Ishikawa (cell line): Measurements from ENCODE around the gene STX1B.

Source experiments
- CEBPB ChIP-seq: IDR thresholded peaks from 2 replicates; pipeline ENCODE4 v1.6.1; 2012
- CREB1 ChIP-seq: IDR thresholded peaks from 2 replicates; pipeline ENCODE4 v1.6.1; 2012; ENCODE audit warnings: low read depth
- EGR1 ChIP-seq: IDR thresholded peaks from 2 replicates; pipeline ENCODE4 v1.6.1; 2012
- EP300 ChIP-seq: IDR thresholded peaks from 2 replicates; pipeline ENCODE4 v1.6.1; 2012; ENCODE audit warnings: borderline replicate concordance
- FOXM1 ChIP-seq: IDR thresholded peaks from 2 replicates; pipeline ENCODE4 v1.6.1; 2012; ENCODE audit warnings: low read depth, borderline replicate concordance
- MAX ChIP-seq: IDR thresholded peaks from 2 replicates; pipeline ENCODE4 v1.6.1; 2012
- NFIC ChIP-seq: IDR thresholded peaks from 2 replicates; pipeline ENCODE4 v1.6.1; 2012
- RAD21 ChIP-seq: IDR thresholded peaks from 2 replicates; pipeline ENCODE4 v1.6.1; 2012; ENCODE audit warnings: low read depth
- REST ChIP-seq: IDR thresholded peaks from 2 replicates; pipeline ENCODE4 v1.6.1; 2012; ENCODE audit warnings: low read depth, mild to moderate bottlenecking
- TAF1 ChIP-seq: IDR thresholded peaks from 2 replicates; pipeline ENCODE4 v1.6.1; 2012; ENCODE audit warnings: low read depth, mild to moderate bottlenecking
- TCF12 ChIP-seq: IDR thresholded peaks from 2 replicates; pipeline ENCODE4 v1.6.1; 2012; ENCODE audit warnings: low read depth
- TEAD4 ChIP-seq: IDR thresholded peaks from 2 replicates; pipeline ENCODE4 v1.6.1; 2012
- USF1 ChIP-seq: IDR thresholded peaks from 2 replicates; pipeline ENCODE4 v1.6.1; 2012
- YY1 ChIP-seq: IDR thresholded peaks from 2 replicates; pipeline ENCODE4 v1.6.1; 2012; ENCODE audit warnings: low read depth
- ZBTB7A ChIP-seq: IDR thresholded peaks from 2 replicates; pipeline ENCODE4 v1.6.1; 2012; ENCODE audit warnings: low read depth

The STX1B gene

GRCh38 chr16:30946671-30947540 is 63.5 kb downstream of the STX1B start:
- TF ChIP-seq REST (no peak), TAF1 (no peak), ZBTB7A (no peak), CEBPB (no peak), YY1 (no peak), FOXM1 (no peak), RAD21 (no peak), MAX (no peak), EP300 (no peak), NFIC (no peak), USF1 (no peak), CREB1 (no peak), TEAD4 (no peak), EGR1 (no peak)

- TF ChIP-seq TCF12 (no peak), CEBPB (no peak), FOXM1 (no peak), RAD21 (no peak), MAX (no peak), CREB1 (no peak), TEAD4 (no peak)
These were observed 66.1 kb downstream of the STX1B start for GRCh38 chr16:30944352-30944751.

- TF ChIP-seq YY1 (no peak), CEBPB (no peak), TCF12 (no peak), FOXM1 (no peak), EP300 (no peak), RAD21 (no peak), CREB1 (no peak), EGR1 (no peak), NFIC (no peak), MAX (no peak), ZBTB7A (no peak), USF1 (no peak), TAF1 (no peak), REST (no peak), TEAD4 (no peak)
These were observed 68.0 kb downstream of the STX1B start for GRCh38 chr16:30942426-30942806.

- TF ChIP-seq TAF1 (no peak), CREB1 (no peak), FOXM1 (no peak), YY1 (no peak), USF1 (0 out of 2 replicates have a peak, but pooled peaks have one; percentile 27), EGR1 (no peak), ZBTB7A (no peak), REST (no peak), CEBPB (no peak), RAD21 (peak; percentile 74), MAX (peak; percentile 63; the same call in 1 of the 2 replicates), EP300 (no peak)
These were observed 68.6 kb downstream of the STX1B start for GRCh38 chr16:30941600-30942425.
